HUES48 (cell line): Measurements from ENCODE around the gene MCTP1.
"Not testable (repeated sequence)": the region's sequence is repeated elsewhere in the genome, so short reads cannot be mapped to it uniquely, and the experiment has no call there.

Source experiments
- H3K27ac ChIP-seq: one replicate; pipeline ENCODE4 v1.7.0; 2013; ENCODE audit warnings: low read depth, low read length, inconsistent platforms
- H3K27me3 ChIP-seq: 2 replicates; pipeline ENCODE4 v1.6.1; 2013; ENCODE audit warnings: mild to moderate bottlenecking, low read length; ENCODE audit not compliant: control insufficient read depth, insufficient read depth
- H3K36me3 ChIP-seq: 2 replicates; pipeline ENCODE4 v1.6.1; 2013; ENCODE audit warnings: low read length; ENCODE audit not compliant: control insufficient read depth, insufficient read depth
- H3K4me1 ChIP-seq: 2 replicates; pipeline ENCODE4 v1.6.1; 2013; ENCODE audit warnings: mild to moderate bottlenecking, low read length; ENCODE audit not compliant: control insufficient read depth, insufficient read depth
- H3K4me3 ChIP-seq: 2 replicates; pipeline ENCODE4 v1.5.1; 2013; ENCODE audit warnings: mild to moderate bottlenecking, low read depth, low read length
- H3K9ac ChIP-seq: 2 replicates; pipeline ENCODE4 v1.6.1; 2013; ENCODE audit warnings: mild to moderate bottlenecking, low read depth, low read length, moderate library complexity
- H3K9me3 ChIP-seq: 2 replicates; pipeline ENCODE4 v1.6.1; 2013; ENCODE audit warnings: low read length; ENCODE audit not compliant: control insufficient read depth, insufficient read depth

The MCTP1 gene

GRCh38 chr5:95222836-95223235, 62.1 kb downstream of the MCTP1 start:
- Histone ChIP-seq H3K9ac (no peak overlapping the region), H3K9me3 (no peaks in the 10 kb centered on the region), H3K4me3 (no peak overlapping the region), H3K27ac (no peak overlapping the region), H3K4me1 (peaks cover 21% of the 10 kb centered on the region), H3K36me3 (no peaks in the 10 kb centered on the region), H3K27me3 (no peaks in the 10 kb centered on the region)

DNA sequence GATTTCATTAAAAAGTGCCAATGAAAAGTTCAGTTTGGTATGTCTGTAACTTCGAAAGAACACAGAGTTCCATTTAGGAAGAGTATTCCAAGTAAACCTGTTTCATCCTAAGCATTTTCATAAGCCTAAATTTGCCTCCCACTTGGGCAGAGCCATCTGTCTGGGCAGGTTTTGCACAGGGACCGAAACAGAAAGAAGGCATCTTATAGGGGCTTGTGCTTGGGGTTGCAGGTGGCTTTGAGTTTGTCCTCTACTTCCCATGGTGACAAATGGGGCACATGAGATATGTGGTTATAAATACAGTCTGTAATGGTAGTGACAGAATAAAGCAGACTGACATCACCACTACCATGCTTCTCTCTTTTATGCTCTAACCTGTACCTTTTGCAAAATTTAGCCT, 63.7 kb downstream of the MCTP1 start:
- H3K9me3 ChIP-seq, result no peaks in the 10 kb centered on the region
- no peak overlapping the region for H3K4me3 ChIP-seq
- H3K27me3 ChIP-seq, result no peaks in the 10 kb centered on the region
- no peak overlapping the region for H3K27ac ChIP-seq
- H3K9ac ChIP-seq, result no peak overlapping the region
- H3K36me3 ChIP-seq, result no peaks in the 10 kb centered on the region
- H3K4me1 ChIP-seq, result peaks cover 21% of the 10 kb centered on the region

- Histone ChIP-seq H3K9ac (no peak overlapping the region), H3K9me3 (no peaks in the 10 kb centered on the region), H3K27ac (no peak overlapping the region), H3K27me3 (no peaks in the 10 kb centered on the region), H3K4me3 (no peak overlapping the region), H3K36me3 (no peaks in the 10 kb centered on the region), H3K4me1 (peaks cover 21% of the 10 kb centered on the region)
Observed at GRCh38 chr5:95220381-95220780, 64.5 kb downstream of the MCTP1 start.

GRCh38 chr5:95219411-95219810, 65.5 kb downstream of the MCTP1 start:
- Histone ChIP-seq H3K4me3 (no peak overlapping the region), H3K36me3 (no peaks in the 10 kb centered on the region), H3K9ac (no peak overlapping the region), H3K4me1 (peaks cover 21% of the 10 kb centered on the region), H3K9me3 (no peaks in the 10 kb centered on the region), H3K27me3 (no peaks in the 10 kb centered on the region), H3K27ac (no peak overlapping the region)

GRCh38 chr5:95217881-95218280, 67.0 kb downstream of the MCTP1 start:
- H3K4me3 ChIP-seq, result no peak overlapping the region
- H3K4me1 ChIP-seq, result peaks cover 21% of the 10 kb centered on the region
- H3K9ac ChIP-seq, result no peak overlapping the region
- H3K27me3 ChIP-seq, result no peaks in the 10 kb centered on the region
- H3K36me3 ChIP-seq, result no peaks in the 10 kb centered on the region
- no peaks in the 10 kb centered on the region for H3K9me3 ChIP-seq
- H3K27ac ChIP-seq, result no peak overlapping the region

GRCh38 chr5:95217351-95217750, 67.5 kb downstream of the MCTP1 start:
- Histone ChIP-seq H3K9me3 (no peaks in the 10 kb centered on the region), H3K9ac (no peak overlapping the region), H3K27ac (no peak overlapping the region), H3K27me3 (no peaks in the 10 kb centered on the region), H3K4me1 (peaks cover 21% of the 10 kb centered on the region), H3K36me3 (no peaks in the 10 kb centered on the region), H3K4me3 (no peak overlapping the region)

GRCh38 chr5:95216136-95216955, 68.5 kb downstream of the MCTP1 start:
- Histone ChIP-seq H3K27ac (no peak overlapping the region), H3K9me3 (no peaks in the 10 kb centered on the region), H3K9ac (no peak overlapping the region), H3K27me3 (no peaks in the 10 kb centered on the region), H3K36me3 (no peaks in the 10 kb centered on the region), H3K4me3 (no peak overlapping the region), H3K4me1 (peaks cover 21% of the 10 kb centered on the region)

DNA sequence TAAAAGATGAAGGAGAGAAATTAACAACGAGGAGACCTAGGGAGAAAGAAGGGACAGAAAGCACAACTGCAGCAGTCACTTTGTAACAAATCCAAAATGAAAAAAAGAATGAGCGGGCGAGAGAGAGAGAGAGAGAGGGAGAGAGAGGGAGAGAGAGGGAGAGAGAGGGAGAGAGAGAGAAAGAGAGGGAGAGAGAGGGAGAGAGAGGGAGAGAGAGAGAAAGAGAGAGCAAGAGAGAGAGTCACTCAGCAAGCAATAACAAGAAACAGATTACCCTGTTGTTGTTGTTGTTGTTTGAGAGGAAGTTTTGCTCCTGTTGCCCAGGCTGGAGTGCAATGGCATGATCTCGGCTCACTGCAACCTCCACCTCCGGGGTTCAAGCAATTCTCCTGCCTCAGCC, 77.1 kb downstream of the MCTP1 start:
- not testable (repeated sequence) for H3K9me3 ChIP-seq, H3K9ac ChIP-seq, H3K4me1 ChIP-seq, H3K4me3 ChIP-seq, H3K36me3 ChIP-seq, H3K27ac ChIP-seq, H3K27me3 ChIP-seq

DNA sequence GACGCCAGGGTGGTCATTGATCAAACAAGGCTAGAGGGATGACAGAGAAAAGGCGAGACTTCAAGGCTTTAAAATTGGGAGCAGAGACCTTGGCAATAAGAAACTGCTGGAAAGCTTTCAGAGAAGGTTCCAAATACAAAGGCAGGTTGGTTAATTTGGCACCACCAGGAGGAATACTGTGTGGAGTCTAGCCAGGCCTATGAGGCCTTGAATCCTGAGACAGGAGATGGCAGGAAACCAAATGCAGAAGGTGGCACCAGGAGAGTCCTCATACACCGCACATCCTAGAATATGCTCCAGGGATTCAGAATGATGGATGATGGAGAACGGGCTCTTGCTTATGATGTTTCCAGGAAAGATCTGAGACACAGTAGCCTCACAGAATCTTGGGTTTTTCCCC, 90.0 kb downstream of the MCTP1 start:
- Histone ChIP-seq H3K4me3 (no peak overlapping the region), H3K9me3 (no peaks in the 10 kb centered on the region), H3K36me3 (no peaks in the 10 kb centered on the region), H3K9ac (no peak overlapping the region), H3K4me1 (peaks cover 11% of the 10 kb centered on the region), H3K27me3 (no peaks in the 10 kb centered on the region), H3K27ac (no peak overlapping the region)

DNA sequence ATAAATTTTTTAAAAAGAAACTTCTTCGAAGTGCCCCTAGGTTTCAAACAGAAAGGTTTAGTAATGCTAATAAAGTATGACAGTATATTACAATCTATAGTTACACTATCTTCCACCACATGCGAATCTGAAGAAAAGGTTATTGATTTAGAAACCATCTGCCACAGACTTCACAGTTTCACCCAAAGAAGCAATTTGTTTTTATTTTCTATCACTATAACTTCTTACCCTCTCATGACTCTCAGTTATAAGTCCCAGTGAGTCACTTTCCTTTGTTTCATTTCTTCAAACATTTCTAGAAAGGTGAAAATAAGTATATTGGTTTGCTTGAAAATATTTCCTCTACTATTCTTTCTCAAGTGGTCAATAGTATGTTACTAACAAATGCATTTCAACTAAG, 93.6 kb downstream of the MCTP1 start:
- Histone ChIP-seq H3K27me3 (no peaks in the 10 kb centered on the region), H3K9me3 (no peaks in the 10 kb centered on the region), H3K27ac (no peak overlapping the region), H3K36me3 (no peaks in the 10 kb centered on the region), H3K4me1 (no peaks in the 10 kb centered on the region), H3K4me3 (no peak overlapping the region), H3K9ac (no peak overlapping the region)

GRCh38 chr5:95184924-95185323, 100.0 kb downstream of the MCTP1 start:
- Histone ChIP-seq H3K9ac (no peak overlapping the region), H3K4me1 (peaks cover 4% of the 10 kb centered on the region), H3K4me3 (no peak overlapping the region), H3K9me3 (no peaks in the 10 kb centered on the region), H3K27ac (no peak overlapping the region), H3K36me3 (no peaks in the 10 kb centered on the region), H3K27me3 (no peaks in the 10 kb centered on the region)
